HFF-Myc (cell line): ENCODE data around the gene DNAH10.

ENCODE experiments used
- DNase-seq: peaks from one replicate; pipeline ENCODE4 v3.0.0-alpha.2; 2011; ENCODE audit warnings: low read depth; ENCODE audit errors: extremely low read depth
- H3K4me3 ChIP-seq: replicated peaks from 2 replicates; pipeline ENCODE4 v1.5.1; 2011; ENCODE audit warnings: low read depth, mild to moderate bottlenecking, control low read depth, low read length
- CTCF ChIP-seq: IDR thresholded peaks from 2 replicates; pipeline ENCODE4 v1.5.1; 2012; ENCODE audit warnings: mild to moderate bottlenecking, low read depth, low read length, control low read depth; ENCODE audit errors: missing control alignments

The DNAH10 gene

DNA sequence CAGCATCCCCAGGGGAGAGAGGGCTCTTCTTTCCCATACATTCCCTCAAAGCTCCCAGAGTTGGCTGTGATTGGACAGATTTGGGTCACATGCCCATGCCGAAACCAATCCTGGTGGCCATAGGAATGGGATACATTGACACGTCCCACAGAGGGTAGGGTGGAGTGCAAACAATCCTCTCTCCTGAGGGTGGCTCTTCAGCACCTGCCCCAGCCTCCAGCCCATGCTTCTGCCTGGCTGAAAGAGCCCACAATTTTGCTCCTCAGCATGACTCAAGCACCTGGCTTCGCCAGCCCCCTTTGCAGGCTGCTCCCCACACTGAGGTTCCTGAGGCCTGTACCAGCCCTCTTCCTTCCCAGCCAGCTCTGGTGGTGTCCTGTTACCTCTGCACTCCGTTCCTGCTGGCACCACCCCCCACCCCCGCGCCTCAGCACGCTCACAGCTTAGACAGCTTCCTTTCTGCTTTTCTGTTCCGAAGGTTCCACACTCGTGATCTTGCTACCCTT is 138.8 kb downstream of the DNAH10 start:
- no peak for DNase-seq
- TF ChIP-seq CTCF, result no peak
- H3K4me3 ChIP-seq, result no peak overlapping the region

DNA sequence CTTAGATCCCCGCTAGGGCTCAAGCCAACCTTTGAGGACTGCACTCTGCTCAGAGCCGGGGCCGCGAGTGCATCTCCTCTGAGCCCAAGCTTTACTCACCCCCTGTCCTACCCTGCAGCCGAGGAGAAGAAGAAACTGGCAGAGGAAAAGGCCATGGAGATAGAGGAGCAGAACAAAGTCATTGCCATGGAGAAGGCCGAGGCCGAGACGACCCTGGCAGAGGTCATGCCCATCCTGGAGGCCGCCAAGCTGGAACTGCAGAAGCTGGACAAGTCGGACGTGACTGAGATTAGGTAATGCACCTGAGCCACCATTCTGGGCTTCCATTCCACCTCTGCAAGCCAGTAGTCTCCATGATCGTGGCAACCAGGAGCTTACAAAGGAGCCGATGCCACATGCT is 140.7 kb downstream of the DNAH10 start:
- H3K4me3 ChIP-seq, result no peak overlapping the region
- no peak for TF ChIP-seq CTCF

GRCh38 chr12:123903301-123904065 is 141.4 kb downstream of the DNAH10 start:
- TF ChIP-seq CTCF, result no peak
- no peak overlapping the region for H3K4me3 ChIP-seq
- no peak for DNase-seq

More for the DNA sequence above, 140.7 kb downstream of the DNAH10 start:
- DNase-seq, result no peak

- peak; percentile 78 for TF ChIP-seq CTCF
- no peak overlapping the region for H3K4me3 ChIP-seq
- DNase-seq, result peak; percentile 64
Observed at GRCh38 chr12:123905319-123905925, 143.3 kb downstream of the DNAH10 start.

GRCh38 chr12:123906711-123907420 is 144.8 kb downstream of the DNAH10 start:
- H3K4me3 ChIP-seq, result no peak overlapping the region
- no peak for TF ChIP-seq CTCF
- no peak for DNase-seq

- no peak overlapping the region for H3K4me3 ChIP-seq
- TF ChIP-seq CTCF, result no peak
- no peak for DNase-seq
Observed at GRCh38 chr12:123907726-123908476, 145.8 kb downstream of the DNAH10 start.
